Measurements from ENCODE around the gene GGPS1.

- TF ChIP-seq, protein P1, sequence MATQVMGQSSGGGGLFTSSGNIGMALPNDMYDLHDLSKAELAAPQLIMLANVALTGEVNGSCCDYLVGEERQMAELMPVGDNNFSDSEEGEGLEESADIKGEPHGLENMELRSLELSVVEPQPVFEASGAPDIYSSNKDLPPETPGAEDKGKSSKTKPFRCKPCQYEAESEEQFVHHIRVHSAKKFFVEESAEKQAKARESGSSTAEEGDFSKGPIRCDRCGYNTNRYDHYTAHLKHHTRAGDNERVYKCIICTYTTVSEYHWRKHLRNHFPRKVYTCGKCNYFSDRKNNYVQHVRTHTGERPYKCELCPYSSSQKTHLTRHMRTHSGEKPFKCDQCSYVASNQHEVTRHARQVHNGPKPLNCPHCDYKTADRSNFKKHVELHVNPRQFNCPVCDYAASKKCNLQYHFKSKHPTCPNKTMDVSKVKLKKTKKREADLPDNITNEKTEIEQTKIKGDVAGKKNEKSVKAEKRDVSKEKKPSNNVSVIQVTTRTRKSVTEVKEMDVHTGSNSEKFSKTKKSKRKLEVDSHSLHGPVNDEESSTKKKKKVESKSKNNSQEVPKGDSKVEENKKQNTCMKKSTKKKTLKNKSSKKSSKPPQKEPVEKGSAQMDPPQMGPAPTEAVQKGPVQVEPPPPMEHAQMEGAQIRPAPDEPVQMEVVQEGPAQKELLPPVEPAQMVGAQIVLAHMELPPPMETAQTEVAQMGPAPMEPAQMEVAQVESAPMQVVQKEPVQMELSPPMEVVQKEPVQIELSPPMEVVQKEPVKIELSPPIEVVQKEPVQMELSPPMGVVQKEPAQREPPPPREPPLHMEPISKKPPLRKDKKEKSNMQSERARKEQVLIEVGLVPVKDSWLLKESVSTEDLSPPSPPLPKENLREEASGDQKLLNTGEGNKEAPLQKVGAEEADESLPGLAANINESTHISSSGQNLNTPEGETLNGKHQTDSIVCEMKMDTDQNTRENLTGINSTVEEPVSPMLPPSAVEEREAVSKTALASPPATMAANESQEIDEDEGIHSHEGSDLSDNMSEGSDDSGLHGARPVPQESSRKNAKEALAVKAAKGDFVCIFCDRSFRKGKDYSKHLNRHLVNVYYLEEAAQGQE (IDR thresholded peaks at IDR 0.05; ENCODE audit: low read depth), result no peak
- TF ChIP-seq TAF1 (IDR thresholded peaks at IDR 0.05; ENCODE audit: low read depth), result no peak
Observed at GRCh38 chr1:235296729-235297128, 31.6 kb upstream of the GGPS1 start.

All from Ishikawa (cell line).